ENCODE measurements around the gene ST6GAL1.
"Not testable (repeated sequence)": the region's sequence is repeated elsewhere in the genome, so short reads cannot be mapped to it uniquely, and the experiment has no call there.

The ST6GAL1 gene

GRCh38 chr3:186996356-186996755 lies 66.0 kb downstream of the ST6GAL1 start:
- DNase-seq (ENCODE audit: low spot score): no peak

DNA sequence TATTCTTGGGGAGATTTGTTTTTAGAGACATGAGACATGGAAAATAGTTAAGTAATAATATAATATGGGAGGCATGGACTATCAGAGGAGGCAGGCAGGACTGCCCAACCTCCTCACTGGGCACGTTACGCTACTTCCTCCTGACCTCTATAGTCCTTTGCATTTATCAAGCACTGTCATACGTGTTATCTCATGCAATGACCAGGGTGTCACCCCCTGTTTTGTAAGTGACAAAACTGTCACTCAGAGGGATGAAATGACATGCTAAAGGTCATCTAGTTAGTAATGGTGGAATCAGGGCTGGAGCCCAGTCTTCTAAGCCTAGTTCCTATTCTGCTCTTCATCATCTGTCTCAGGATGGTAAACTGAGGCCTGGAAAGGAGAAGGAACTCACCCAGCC lies 66.7 kb downstream of the ST6GAL1 start:
- no peak for DNase-seq (ENCODE audit: low spot score)

DNA sequence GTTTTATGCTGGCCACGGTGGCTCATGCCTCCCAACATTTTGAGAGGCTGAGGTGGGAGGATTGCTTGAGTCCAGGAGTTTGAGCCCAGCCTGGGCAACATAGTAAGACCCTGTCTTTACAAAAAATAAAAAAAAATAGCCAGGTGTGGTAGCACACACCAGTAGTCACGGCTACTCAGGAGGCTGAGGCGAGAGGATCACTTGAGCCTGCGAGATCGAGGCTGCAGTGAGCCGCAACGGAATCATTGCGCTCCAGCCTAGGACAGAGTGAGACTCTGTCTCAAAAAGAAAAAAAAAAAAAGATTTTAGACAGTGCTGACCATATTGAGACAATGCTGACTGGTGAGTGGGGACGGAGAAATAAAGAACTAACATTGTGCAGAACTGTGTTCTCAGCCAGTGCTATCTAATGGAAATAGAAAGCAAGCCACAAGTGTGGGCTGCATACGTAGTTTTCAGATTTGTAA lies 67.2 kb downstream of the ST6GAL1 start:
- DNase-seq (ENCODE audit: low spot score): no peak

- DNase-seq (ENCODE audit: low spot score): no peak
These were observed 68.6 kb downstream of the ST6GAL1 start for GRCh38 chr3:186998937-186999368.

GRCh38 chr3:187000711-187001151 lies 70.4 kb downstream of the ST6GAL1 start:
- DNase-seq (ENCODE audit: low spot score): no peak

GRCh38 chr3:187002915-187003314 lies 72.6 kb downstream of the ST6GAL1 start:
- no peak for DNase-seq (ENCODE audit: low spot score)

DNA sequence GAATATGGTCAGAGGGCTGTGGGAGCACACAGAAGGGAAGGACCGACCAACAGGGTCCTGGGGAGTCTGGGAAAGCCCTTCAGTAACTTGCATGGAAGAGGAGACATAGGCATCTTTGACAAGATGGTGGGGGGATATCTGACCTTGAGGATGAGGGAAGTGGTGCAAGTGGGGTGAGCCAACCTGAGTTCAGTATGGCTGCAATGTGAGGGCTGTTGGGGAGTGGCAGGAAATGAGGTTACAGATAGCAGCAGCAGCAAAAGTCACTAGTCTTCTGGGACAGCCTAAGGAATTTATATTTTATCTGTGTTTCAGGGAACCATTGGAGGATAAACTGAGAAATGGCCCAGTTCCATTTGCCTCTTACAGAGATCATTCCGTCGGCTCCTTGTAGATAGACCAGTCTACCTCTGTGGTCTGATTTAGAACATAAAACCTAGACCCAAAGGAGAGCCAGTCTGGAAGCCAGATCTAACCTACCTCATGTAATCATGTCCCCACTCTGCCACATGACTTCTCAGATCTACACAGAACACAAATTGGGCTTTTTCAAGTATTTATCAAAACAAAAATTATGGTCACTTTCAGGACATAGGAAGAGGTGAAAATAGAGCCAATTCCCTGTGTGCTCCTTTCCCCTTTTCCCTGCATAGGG lies 75.6 kb downstream of the ST6GAL1 start:
- no peak for DNase-seq (ENCODE audit: low spot score)

- DNase-seq (ENCODE audit: low spot score): no peak
These were observed 76.7 kb downstream of the ST6GAL1 start for GRCh38 chr3:187006864-187007630.

DNA sequence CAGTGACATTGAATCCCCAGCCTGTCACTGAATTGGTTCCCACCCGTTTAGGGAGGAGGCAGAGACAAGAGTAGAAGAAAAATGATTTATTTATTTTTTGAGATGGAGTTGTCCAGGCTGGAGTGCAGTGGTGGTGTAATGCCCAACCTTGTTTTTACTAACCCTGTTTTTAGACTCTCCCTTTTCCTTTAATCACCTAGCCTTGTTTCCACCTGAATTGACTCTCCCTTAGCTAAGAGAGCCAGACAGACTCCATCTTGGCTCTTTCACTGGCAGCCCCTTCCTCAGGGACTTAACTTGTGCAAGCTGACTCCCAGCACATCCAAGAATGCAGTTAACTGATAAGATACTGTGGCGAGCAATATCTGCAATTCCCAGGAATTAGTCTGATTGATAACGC lies 80.1 kb downstream of the ST6GAL1 start:
- not testable (repeated sequence) for DNase-seq (ENCODE audit: low spot score)

DNA sequence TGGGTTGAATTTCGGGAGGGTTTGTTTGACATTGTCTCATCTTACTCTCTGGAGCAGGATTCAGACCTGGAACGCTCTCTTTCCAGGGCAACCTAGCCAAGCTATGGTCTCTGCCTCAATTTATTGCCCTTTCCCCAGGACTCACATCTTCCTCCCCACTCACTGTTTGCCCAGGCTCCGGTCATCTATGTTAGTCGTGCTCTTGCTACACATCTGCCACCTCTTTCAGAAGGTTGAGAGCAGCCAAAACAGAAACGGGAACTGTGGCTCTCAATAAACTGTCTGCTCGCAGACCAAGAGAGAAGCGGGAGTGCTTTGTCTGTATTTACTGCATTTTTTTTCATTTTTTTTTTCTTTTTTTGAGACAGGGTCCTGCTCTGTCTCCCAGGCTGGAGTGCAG lies 81.6 kb downstream of the ST6GAL1 start:
- DNase-seq (ENCODE audit: low spot score): no peak

GRCh38 chr3:187012609-187013051 lies 82.3 kb downstream of the ST6GAL1 start:
- no peak for DNase-seq (ENCODE audit: low spot score)

GRCh38 chr3:187013159-187013716 lies 82.9 kb downstream of the ST6GAL1 start:
- no peak for DNase-seq (ENCODE audit: low spot score)

DNA sequence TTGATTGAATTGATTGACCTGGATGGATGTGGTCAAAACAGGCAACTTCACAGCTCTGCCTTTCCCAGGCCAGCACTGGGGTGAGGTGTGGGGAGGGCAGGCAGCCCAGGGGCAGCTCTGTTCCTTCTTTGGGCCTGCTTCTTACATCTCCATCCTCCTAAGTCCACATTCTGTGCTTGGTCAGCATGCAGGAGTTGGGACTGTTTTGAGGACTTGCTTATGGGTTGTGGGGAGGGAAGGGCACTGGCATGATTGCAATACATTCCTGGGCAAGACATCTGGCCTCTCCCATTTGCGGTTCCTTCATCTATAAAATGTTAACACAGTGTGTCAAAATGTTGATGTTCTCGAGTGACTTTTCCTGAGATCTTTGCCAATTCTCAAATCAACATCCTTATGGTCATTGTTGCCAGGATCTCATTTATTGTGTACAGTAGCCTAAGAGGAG lies 84.1 kb downstream of the ST6GAL1 start:
- no peak for DNase-seq (ENCODE audit: low spot score)

DNA sequence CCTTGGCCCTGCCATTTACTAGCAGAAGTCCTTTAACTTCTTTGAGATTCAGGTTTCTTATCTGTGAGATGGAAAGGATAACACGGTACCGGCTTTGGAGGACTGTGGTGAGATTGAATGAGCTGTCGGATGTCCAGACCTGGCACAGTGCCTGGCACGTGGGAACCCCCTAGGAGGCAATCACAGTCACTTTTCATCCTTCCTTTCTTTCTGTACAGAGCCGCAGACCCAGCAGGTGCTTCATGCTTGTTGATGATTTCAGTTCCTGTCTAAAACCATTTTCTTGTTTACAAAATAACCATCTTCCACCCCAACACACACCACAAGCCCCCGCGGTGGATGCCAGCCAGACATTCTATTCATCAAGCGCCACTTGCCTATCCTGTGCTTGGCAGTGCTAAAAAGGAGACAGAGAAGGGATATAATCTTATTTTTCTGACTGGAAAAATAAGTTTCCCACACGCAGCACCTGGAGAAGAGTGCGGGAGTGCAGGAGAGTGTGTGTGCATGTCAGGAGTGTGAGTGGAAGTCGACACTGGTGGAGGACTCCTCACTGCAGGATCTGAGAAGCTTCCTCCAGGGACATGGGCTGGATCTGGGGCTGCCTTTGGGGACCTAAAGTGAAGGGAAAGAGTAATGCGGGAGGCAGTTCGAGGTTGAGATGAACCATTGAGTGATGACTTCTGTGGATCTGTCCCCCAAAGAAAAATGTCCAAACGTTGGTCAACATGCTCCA lies 85.7 kb downstream of the ST6GAL1 start:
- DNase-seq (ENCODE audit: low spot score): no peak

DNA sequence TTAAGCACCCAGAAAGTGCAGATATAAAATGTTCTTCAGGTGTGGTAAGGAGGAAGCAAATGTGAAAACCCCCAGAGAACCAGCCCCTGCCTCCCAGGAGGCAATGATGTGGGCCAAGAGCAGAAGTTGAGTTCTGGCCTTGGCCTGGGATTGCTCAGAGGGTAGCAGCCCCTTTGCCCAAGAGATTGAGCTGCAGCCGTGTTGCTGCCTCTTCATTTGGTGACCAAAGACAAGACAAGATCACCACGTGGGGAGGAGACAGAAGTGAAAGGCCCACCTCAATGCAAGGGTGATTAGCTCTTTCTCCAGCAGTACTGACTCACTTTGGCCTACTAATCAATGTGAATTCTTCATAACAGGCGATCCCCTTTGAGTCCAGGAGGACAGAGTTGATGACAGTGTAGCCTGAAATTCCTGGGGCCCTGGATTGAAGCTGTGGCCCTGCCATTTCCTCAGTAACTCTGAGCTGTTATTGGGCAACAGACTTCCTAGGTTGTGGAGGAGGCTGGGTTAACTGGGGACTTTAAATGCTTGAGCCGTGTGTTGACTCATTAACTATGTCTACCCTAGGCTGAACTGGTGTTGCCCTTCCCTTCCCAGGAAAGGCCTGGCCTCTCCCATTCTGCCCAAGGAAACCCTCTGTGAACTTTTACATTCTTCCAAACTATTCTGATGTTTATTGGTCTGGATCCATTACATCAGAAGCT lies 86.5 kb downstream of the ST6GAL1 start:
- no peak for DNase-seq (ENCODE audit: low spot score)

GRCh38 chr3:187017511-187018230 lies 87.3 kb downstream of the ST6GAL1 start:
- no peak for DNase-seq (ENCODE audit: low spot score)

- DNase-seq (ENCODE audit: low spot score): no peak
These were observed 89.3 kb downstream of the ST6GAL1 start for GRCh38 chr3:187019542-187020072.

- no peak for DNase-seq (ENCODE audit: low spot score)
These were observed 90.0 kb downstream of the ST6GAL1 start for GRCh38 chr3:187020376-187020775.

GRCh38 chr3:187021748-187022402 lies 91.5 kb downstream of the ST6GAL1 start:
- DNase-seq (ENCODE audit: low spot score): no peak

DNA sequence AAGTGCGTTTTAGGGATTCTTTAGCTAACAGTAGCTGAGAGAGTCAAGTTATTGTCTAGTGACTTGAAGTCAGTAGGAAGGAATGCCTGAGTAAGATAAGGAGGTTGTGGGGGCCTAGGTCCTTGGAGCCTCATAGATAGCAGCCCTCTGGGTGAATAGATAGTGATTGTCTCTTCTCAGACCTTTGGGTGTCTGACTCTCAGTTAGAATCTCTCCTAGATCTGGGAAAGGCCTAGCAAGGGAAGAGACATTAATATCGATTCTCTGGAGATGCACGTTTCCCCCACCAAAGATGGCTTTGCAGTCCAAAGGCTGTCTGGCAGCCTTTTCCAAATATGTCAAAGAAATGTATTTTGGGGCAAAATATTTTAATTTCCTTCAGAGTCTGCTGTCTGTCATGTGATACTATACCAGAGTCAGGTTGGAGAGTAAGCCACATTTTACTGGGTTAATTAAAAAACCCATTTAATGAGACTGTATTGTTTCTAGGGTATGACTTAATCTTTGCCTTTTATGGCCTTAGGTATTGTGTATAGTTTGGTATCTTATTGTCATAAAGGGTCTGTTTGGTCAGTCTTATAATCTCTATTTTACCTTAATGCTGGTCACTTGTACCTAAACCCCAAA lies 92.2 kb downstream of the ST6GAL1 start:
- DNase-seq (ENCODE audit: low spot score): no peak
